ENCODE results near the gene SH3RF3.

Gene SH3RF3

GRCh38 chr2:109457366-109457765 lies 328.4 kb downstream of the SH3RF3 start:
- Histone ChIP-seq H3K36me3 (ENCODE audit: insufficient read depth, low read length) (no peaks in the 10 kb centered on the region), H3K27me3 (ENCODE audit: insufficient read depth, low read length) (no peaks in the 10 kb centered on the region), H3K4me3 (ENCODE audit: low read length) (no peak overlapping the region), H3K4me1 (ENCODE audit: insufficient read depth, low read length) (no peaks in the 10 kb centered on the region), H2AFZ (ENCODE audit: low read depth, low read length) (no peak overlapping the region), H3K9me3 (ENCODE audit: low read length) (no peaks in the 10 kb centered on the region)

- no peaks in the 10 kb centered on the region for H3K36me3 ChIP-seq (ENCODE audit: insufficient read depth, low read length)
- no peak overlapping the region for H2AFZ ChIP-seq (ENCODE audit: low read depth, low read length)
- no peak overlapping the region for H3K4me3 ChIP-seq (ENCODE audit: low read length)
- no peaks in the 10 kb centered on the region for H3K27me3 ChIP-seq (ENCODE audit: insufficient read depth, low read length)
- H3K9me3 ChIP-seq (ENCODE audit: low read length) = no peaks in the 10 kb centered on the region
- H3K4me1 ChIP-seq (ENCODE audit: insufficient read depth, low read length) = no peaks in the 10 kb centered on the region
These were observed 328.8 kb downstream of the SH3RF3 start for GRCh38 chr2:109457794-109458193.

GRCh38 chr2:109458512-109458911 lies 329.5 kb downstream of the SH3RF3 start:
- H3K27me3 ChIP-seq (ENCODE audit: insufficient read depth, low read length) = no peaks in the 10 kb centered on the region
- no peaks in the 10 kb centered on the region for H3K4me1 ChIP-seq (ENCODE audit: insufficient read depth, low read length)
- no peaks in the 10 kb centered on the region for H3K9me3 ChIP-seq (ENCODE audit: low read length)
- no peak overlapping the region for H2AFZ ChIP-seq (ENCODE audit: low read depth, low read length)
- no peaks in the 10 kb centered on the region for H3K36me3 ChIP-seq (ENCODE audit: insufficient read depth, low read length)
- no peak overlapping the region for H3K4me3 ChIP-seq (ENCODE audit: low read length)

GRCh38 chr2:109459485-109459884 lies 330.5 kb downstream of the SH3RF3 start:
- H2AFZ ChIP-seq (ENCODE audit: low read depth, low read length) = no peak overlapping the region
- H3K4me1 ChIP-seq (ENCODE audit: insufficient read depth, low read length) = no peaks in the 10 kb centered on the region
- H3K27me3 ChIP-seq (ENCODE audit: insufficient read depth, low read length) = no peaks in the 10 kb centered on the region
- H3K36me3 ChIP-seq (ENCODE audit: insufficient read depth, low read length) = no peaks in the 10 kb centered on the region
- no peak overlapping the region for H3K4me3 ChIP-seq (ENCODE audit: low read length)
- H3K9me3 ChIP-seq (ENCODE audit: low read length) = no peaks in the 10 kb centered on the region

GRCh38 chr2:109460553-109461324 lies 331.7 kb downstream of the SH3RF3 start:
- Histone ChIP-seq H3K4me3 (ENCODE audit: low read length) (no peak overlapping the region), H3K4me1 (ENCODE audit: insufficient read depth, low read length) (no peaks in the 10 kb centered on the region)

GRCh38 chr2:109463236-109463635 lies 334.2 kb downstream of the SH3RF3 start:
- no peaks in the 10 kb centered on the region for H3K27me3 ChIP-seq (ENCODE audit: insufficient read depth, low read length)
- H3K4me3 ChIP-seq (ENCODE audit: low read length) = no peak overlapping the region
- peaks cover 10% of the 10 kb centered on the region for H3K4me1 ChIP-seq (ENCODE audit: insufficient read depth, low read length)
- no peaks in the 10 kb centered on the region for H3K36me3 ChIP-seq (ENCODE audit: insufficient read depth, low read length)
- no peaks in the 10 kb centered on the region for H3K9me3 ChIP-seq (ENCODE audit: low read length)
- no peak overlapping the region for H2AFZ ChIP-seq (ENCODE audit: low read depth, low read length)

More at GRCh38 chr2:109460553-109461324, 331.7 kb downstream of the SH3RF3 start:
- no peaks in the 10 kb centered on the region for H3K27me3 ChIP-seq (ENCODE audit: insufficient read depth, low read length)
- H3K9me3 ChIP-seq (ENCODE audit: low read length) = no peaks in the 10 kb centered on the region
- no peak overlapping the region for H2AFZ ChIP-seq (ENCODE audit: low read depth, low read length)
- H3K36me3 ChIP-seq (ENCODE audit: insufficient read depth, low read length) = no peaks in the 10 kb centered on the region

- Histone ChIP-seq H2AFZ (ENCODE audit: low read depth, low read length) (no peak overlapping the region), H3K4me3 (ENCODE audit: low read length) (no peak overlapping the region), H3K36me3 (ENCODE audit: insufficient read depth, low read length) (no peaks in the 10 kb centered on the region)
These were observed 334.9 kb downstream of the SH3RF3 start for GRCh38 chr2:109463891-109464290.

GRCh38 chr2:109466674-109467575 lies 337.9 kb downstream of the SH3RF3 start:
- Histone ChIP-seq H2AFZ (ENCODE audit: low read depth, low read length) (no peak overlapping the region), H3K4me1 (ENCODE audit: insufficient read depth, low read length) (peaks cover 10% of the 10 kb centered on the region), H3K36me3 (ENCODE audit: insufficient read depth, low read length) (no peaks in the 10 kb centered on the region), H3K27me3 (ENCODE audit: insufficient read depth, low read length) (no peaks in the 10 kb centered on the region), H3K4me3 (ENCODE audit: low read length) (no peak overlapping the region), H3K9me3 (ENCODE audit: low read length) (no peaks in the 10 kb centered on the region)

More at GRCh38 chr2:109463891-109464290, 334.9 kb downstream of the SH3RF3 start:
- no peaks in the 10 kb centered on the region for H3K9me3 ChIP-seq (ENCODE audit: low read length)
- H3K4me1 ChIP-seq (ENCODE audit: insufficient read depth, low read length) = peaks cover 10% of the 10 kb centered on the region
- no peaks in the 10 kb centered on the region for H3K27me3 ChIP-seq (ENCODE audit: insufficient read depth, low read length)

- Histone ChIP-seq H3K27me3 (ENCODE audit: insufficient read depth, low read length) (no peaks in the 10 kb centered on the region), H3K36me3 (ENCODE audit: insufficient read depth, low read length) (no peaks in the 10 kb centered on the region), H2AFZ (ENCODE audit: low read depth, low read length) (no peak overlapping the region), H3K4me3 (ENCODE audit: low read length) (no peak overlapping the region), H3K4me1 (ENCODE audit: insufficient read depth, low read length) (peaks cover 10% of the 10 kb centered on the region), H3K9me3 (ENCODE audit: low read length) (no peaks in the 10 kb centered on the region)
These were observed 338.7 kb downstream of the SH3RF3 start for GRCh38 chr2:109467701-109468100.

GRCh38 chr2:109468893-109469292 lies 339.9 kb downstream of the SH3RF3 start:
- H3K36me3 ChIP-seq (ENCODE audit: insufficient read depth, low read length) = no peaks in the 10 kb centered on the region
- H3K4me3 ChIP-seq (ENCODE audit: low read length) = no peak overlapping the region
- no peaks in the 10 kb centered on the region for H3K9me3 ChIP-seq (ENCODE audit: low read length)
- H3K4me1 ChIP-seq (ENCODE audit: insufficient read depth, low read length) = peaks cover 10% of the 10 kb centered on the region
- no peaks in the 10 kb centered on the region for H3K27me3 ChIP-seq (ENCODE audit: insufficient read depth, low read length)
- no peak overlapping the region for H2AFZ ChIP-seq (ENCODE audit: low read depth, low read length)

GRCh38 chr2:109471658-109472057 lies 342.7 kb downstream of the SH3RF3 start:
- no peak overlapping the region for H2AFZ ChIP-seq (ENCODE audit: low read depth, low read length)
- H3K36me3 ChIP-seq (ENCODE audit: insufficient read depth, low read length) = no peaks in the 10 kb centered on the region
- H3K9me3 ChIP-seq (ENCODE audit: low read length) = no peaks in the 10 kb centered on the region
- no peak overlapping the region for H3K4me3 ChIP-seq (ENCODE audit: low read length)
- H3K27me3 ChIP-seq (ENCODE audit: insufficient read depth, low read length) = no peaks in the 10 kb centered on the region
- H3K4me1 ChIP-seq (ENCODE audit: insufficient read depth, low read length) = peaks cover 10% of the 10 kb centered on the region

GRCh38 chr2:109472331-109472959 lies 343.4 kb downstream of the SH3RF3 start:
- H3K36me3 ChIP-seq (ENCODE audit: insufficient read depth, low read length) = no peaks in the 10 kb centered on the region

GRCh38 chr2:109472974-109473373 lies 344.0 kb downstream of the SH3RF3 start:
- H3K36me3 ChIP-seq (ENCODE audit: insufficient read depth, low read length) = no peaks in the 10 kb centered on the region
- no peaks in the 10 kb centered on the region for H3K9me3 ChIP-seq (ENCODE audit: low read length)
- H2AFZ ChIP-seq (ENCODE audit: low read depth, low read length) = no peak overlapping the region
- H3K4me3 ChIP-seq (ENCODE audit: low read length) = no peak overlapping the region
- no peaks in the 10 kb centered on the region for H3K27me3 ChIP-seq (ENCODE audit: insufficient read depth, low read length)
- no peaks in the 10 kb centered on the region for H3K4me1 ChIP-seq (ENCODE audit: insufficient read depth, low read length)

More at GRCh38 chr2:109472331-109472959, 343.4 kb downstream of the SH3RF3 start:
- Histone ChIP-seq H3K4me3 (ENCODE audit: low read length) (no peak overlapping the region), H3K9me3 (ENCODE audit: low read length) (no peaks in the 10 kb centered on the region), H3K27me3 (ENCODE audit: insufficient read depth, low read length) (no peaks in the 10 kb centered on the region), H3K4me1 (ENCODE audit: insufficient read depth, low read length) (peaks cover 3% of the 10 kb centered on the region), H2AFZ (ENCODE audit: low read depth, low read length) (no peak overlapping the region)
